GM12891 (cell line): Measurements from ENCODE around the gene SLC25A12.
"Not testable (repeated sequence)": the region's sequence is repeated elsewhere in the genome, so short reads cannot be mapped to it uniquely, and the experiment has no call there.

Experiments used
- DNase-seq: peaks from one replicate; pipeline ENCODE4 v3.0.0; 2011; ENCODE audit warnings: low spot score; ENCODE audit not compliant: insufficient read length
- FAIRE-seq: peaks from 2 replicates; lab custom pipeline; 2011; peaks lifted over from hg19 to GRCh38; lab: Jason Lieb, UNC
- PAX5 ChIP-seq: IDR thresholded peaks from 2 replicates; pipeline ENCODE4 v1.6.1; 2011; ENCODE audit warnings: low read length, moderate library complexity, mild to moderate bottlenecking; ENCODE audit not compliant: insufficient read depth, severe bottlenecking
- POLR2A ChIP-seq: IDR thresholded peaks from 2 replicates; pipeline ENCODE4 v1.6.1; 2011; ENCODE audit warnings: low read depth, low read length, control low read depth
- POLR2AphosphoS5 ChIP-seq: IDR thresholded peaks from 2 replicates; pipeline ENCODE4 v1.6.1; 2011; ENCODE audit warnings: low read depth, low read length, control low read depth
- POU2F2 ChIP-seq: IDR thresholded peaks from 2 replicates; pipeline ENCODE4 v1.6.1; 2011; ENCODE audit warnings: low read depth, mild to moderate bottlenecking, control low read depth, low read length, moderate library complexity
- SPI1 ChIP-seq: IDR thresholded peaks from 2 replicates; pipeline ENCODE4 v1.6.1; 2011; ENCODE audit warnings: low read depth, low read length, control low read depth
- TAF1 ChIP-seq: IDR thresholded peaks from 2 replicates; pipeline ENCODE4 v1.6.1; 2011; ENCODE audit warnings: low read depth, low read length, control low read depth

SLC25A12 gene

GRCh38 chr2:171793691-171794678 is 100.1 kb downstream of the SLC25A12 start:
- DNase-seq = no peak

GRCh38 chr2:171792886-171793580 is 101.0 kb downstream of the SLC25A12 start:
- DNase-seq (no peak), FAIRE-seq (no peak)
- TF ChIP-seq PAX5 = no peak
- no peak for TF ChIP-seq SPI1
- TF ChIP-seq POU2F2 = no peak
- no peak for TF ChIP-seq TAF1
- no peak for TF ChIP-seq POLR2A
- TF ChIP-seq POLR2AphosphoS5 = no peak

More at GRCh38 chr2:171793691-171794678, 100.1 kb downstream of the SLC25A12 start:
- no peak for FAIRE-seq
- TF ChIP-seq POLR2A = no peak
- no peak for TF ChIP-seq POU2F2
- no peak for TF ChIP-seq POLR2AphosphoS5
- TF ChIP-seq TAF1 = no peak
- TF ChIP-seq PAX5 = no peak
- no peak for TF ChIP-seq SPI1

- DNase-seq = no peak
- no peak for FAIRE-seq
- TF ChIP-seq POLR2A = no peak
- no peak for TF ChIP-seq SPI1
- TF ChIP-seq POLR2AphosphoS5 = no peak
- no peak for TF ChIP-seq PAX5
- no peak for TF ChIP-seq TAF1
- TF ChIP-seq POU2F2 = no peak
Measured at GRCh38 chr2:171792157-171792556, 101.9 kb downstream of the SLC25A12 start.

- no peak for DNase-seq
- TF ChIP-seq TAF1 (no peak), POLR2A (no peak), POU2F2 (no peak), POLR2AphosphoS5 (no peak), SPI1 (no peak), PAX5 (no peak)
- no peak for FAIRE-seq
Measured at GRCh38 chr2:171791361-171791760, 102.7 kb downstream of the SLC25A12 start.

DNA sequence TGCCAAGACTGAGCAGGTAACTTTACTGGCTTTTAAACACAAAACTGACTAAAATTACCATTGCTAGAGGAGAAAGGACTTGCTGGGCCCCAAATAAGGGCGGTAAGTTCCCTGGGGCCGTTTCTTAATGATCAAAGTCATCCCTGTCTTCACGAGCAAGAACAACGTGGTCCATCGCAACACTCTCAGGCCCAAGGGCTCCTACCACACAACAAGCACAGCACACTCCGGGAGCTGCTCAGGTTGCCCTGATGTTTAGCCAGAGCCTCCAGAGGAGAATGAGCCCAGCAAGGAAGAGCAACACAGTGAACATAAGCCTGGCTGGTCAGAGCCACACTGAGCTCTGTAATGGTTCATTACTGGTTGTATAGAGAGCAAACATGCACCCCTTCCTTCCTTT is 104.1 kb downstream of the SLC25A12 start:
- FAIRE-seq (no peak), DNase-seq (no peak)
- TF ChIP-seq POLR2AphosphoS5 (no peak), SPI1 (no peak)

DNA sequence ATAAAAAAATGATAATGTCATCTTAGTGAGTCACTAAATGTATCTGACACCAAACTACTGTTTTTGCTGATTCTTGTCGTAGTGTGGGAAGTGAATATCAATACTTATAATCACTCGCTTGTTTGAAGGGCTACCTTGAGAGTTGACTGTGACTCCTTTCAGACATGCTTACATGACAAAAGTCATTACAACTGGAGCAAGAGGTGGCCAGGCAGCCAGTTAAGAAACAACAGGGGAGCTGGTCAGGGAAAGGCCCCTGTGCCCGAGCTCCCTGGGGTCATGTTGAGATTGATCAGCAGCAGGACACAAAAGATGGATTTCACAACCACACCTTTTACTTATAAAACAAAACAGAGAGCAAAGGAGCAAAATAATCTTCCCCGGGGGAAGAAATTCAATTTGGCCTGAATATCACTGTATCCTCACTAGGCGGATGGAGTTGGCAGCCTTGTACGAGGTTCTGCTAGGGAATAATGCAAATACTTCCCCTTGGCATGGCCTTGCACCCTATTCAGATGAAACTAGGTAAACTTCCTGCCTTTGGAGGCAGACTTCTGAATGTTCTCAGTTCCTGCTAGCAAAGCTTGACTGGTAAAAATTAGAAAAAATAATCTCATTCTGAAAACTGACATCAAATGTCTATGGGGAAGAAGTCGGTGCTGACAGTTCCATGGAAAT is 105.6 kb downstream of the SLC25A12 start:
- TF ChIP-seq TAF1 = no peak
- TF ChIP-seq POU2F2 = no peak
- TF ChIP-seq POLR2A = no peak
- no peak for TF ChIP-seq PAX5
- TF ChIP-seq POLR2AphosphoS5 = no peak
- no peak for TF ChIP-seq SPI1
- FAIRE-seq = no peak
- DNase-seq = no peak

GRCh38 chr2:171787333-171788072 is 106.5 kb downstream of the SLC25A12 start:
- DNase-seq (no peak), FAIRE-seq (no peak)
- TF ChIP-seq POLR2A = no peak
- no peak for TF ChIP-seq POU2F2
- no peak for TF ChIP-seq PAX5
- no peak for TF ChIP-seq SPI1
- TF ChIP-seq TAF1 = no peak
- no peak for TF ChIP-seq POLR2AphosphoS5

DNA sequence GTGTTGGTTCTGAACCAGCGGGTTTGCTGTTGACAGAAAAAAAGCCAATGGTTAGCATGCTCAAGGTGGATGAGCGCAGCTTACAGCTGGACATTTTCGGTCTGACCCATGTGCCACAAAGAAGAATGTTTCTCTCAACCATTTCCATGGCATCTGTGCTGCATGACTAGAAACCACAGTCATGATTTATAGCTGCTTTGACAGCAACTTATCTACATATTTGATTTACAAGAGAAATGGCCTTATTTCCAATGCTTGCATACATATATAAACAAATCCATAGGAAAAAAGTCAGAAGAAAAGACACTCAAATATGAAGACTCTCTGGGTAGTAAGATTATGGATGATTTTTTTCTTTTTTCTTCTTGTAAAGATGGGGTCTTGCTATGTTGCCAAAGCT is 108.6 kb downstream of the SLC25A12 start:
- TF ChIP-seq POLR2A (no peak), SPI1 (no peak), POU2F2 (no peak), PAX5 (no peak)
- DNase-seq = no peak
- no peak for FAIRE-seq

GRCh38 chr2:171778515-171778914 is 115.5 kb downstream of the SLC25A12 start:
- TF ChIP-seq POLR2A = no peak
- no peak for TF ChIP-seq TAF1
- TF ChIP-seq PAX5 = no peak
- no peak for TF ChIP-seq POU2F2
- no peak for TF ChIP-seq POLR2AphosphoS5
- no peak for TF ChIP-seq SPI1
- no peak for FAIRE-seq
- DNase-seq = no peak

- DNase-seq, FAIRE-seq: not testable (repeated sequence)
Measured at GRCh38 chr2:171774581-171774980, 119.5 kb downstream of the SLC25A12 start.
